SK-N-SH (cell line): Measurements from ENCODE around the gene GRM1. TPM values are rescaled to one million over a fixed set of nuclear protein-coding genes. Genes with fewer than 3 reads are reported as not detected.

Experiments used
- CTCF ChIA-PET: fragments of 300-600, 350-600 bp; formaldehyde crosslinking; extraction: SDS; loops from one replicate; lab custom pipeline; 2021; lab: Yijun Ruan, JAX
- POLR2A ChIA-PET: fragments of 350-600 bp; sonication (Branson Sonifier 250); formaldehyde crosslinking; extraction: SDS; loops from one replicate; lab custom pipeline; 2020; ENCODE audit warnings: antibody characterized with exemption, inconsistent platforms; lab: Yijun Ruan, JAX
- DNase-seq: peaks from one replicate; pipeline ENCODE4 v3.0.0; 2012
- H2AFZ ChIP-seq: fragments of 200-600 bp; sonication (generic); 2 replicates; pipeline ENCODE4 v1.8.1; 2016; ENCODE audit warnings: antibody characterized with exemption, mild to moderate bottlenecking, low read depth
- H3F3A ChIP-seq: fragments of 200-600 bp; sonication (generic); replicated peaks from 2 replicates; pipeline ENCODE3; 2016; ENCODE audit warnings: antibody characterized with exemption, mild to moderate bottlenecking; ENCODE audit not compliant: insufficient read depth
- H3K27ac ChIP-seq, 2 experiments: fragments of 200-500 bp in 1 of 2; fragments of 200-600 bp in 1 of 2; sonication (Bioruptor generic) in 1 of 2; sonication (generic), shearing (Covaris generic) in 1 of 2; 2 replicates each; pipeline versions ENCODE4 v1.5.1 to v1.6.1; 2014 to 2016; ENCODE audit warnings: low read depth in 2 of 2, inconsistent platforms in 1 of 2, low read length in 1 of 2, mild to moderate bottlenecking in 1 of 2, mixed read lengths in 1 of 2
- H3K27me3 ChIP-seq: fragments of 200-600 bp; sonication (generic), shearing (Covaris generic); 2 replicates; pipeline ENCODE4 v1.6.1; 2016; ENCODE audit warnings: mixed run types; ENCODE audit not compliant: insufficient read depth
- H3K36me3 ChIP-seq, 2 experiments: fragments of 200-500 bp in 1 of 2; fragments of 200-600 bp in 1 of 2; sonication (Bioruptor generic) in 1 of 2; sonication (generic) in 1 of 2; replicated peaks in 1 of 2; 2 replicates each; pipeline versions ENCODE3 to v1.5.1; 2014 to 2016; ENCODE audit warnings: low read length in 1 of 2, mild to moderate bottlenecking in 1 of 2; ENCODE audit not compliant: insufficient read depth in 2 of 2, control insufficient read depth in 1 of 2
- H3K4me1 ChIP-seq, 2 experiments: fragments of 200-500 bp in 1 of 2; fragments of 200-600 bp in 1 of 2; sonication (Bioruptor generic) in 1 of 2; sonication (generic), shearing (Covaris generic) in 1 of 2; 2 replicates each; pipeline versions ENCODE4 v1.5.1 to v1.6.1; 2014 to 2016; ENCODE audit warnings: low read depth in 1 of 2, low read length in 1 of 2, mixed run types in 1 of 2; ENCODE audit not compliant: insufficient read depth in 2 of 2, control insufficient read depth in 1 of 2
- H3K4me2 ChIP-seq: fragments of 200-600 bp; sonication (generic), shearing (Covaris generic); 2 replicates; pipeline ENCODE4 v1.6.1; 2017; ENCODE audit warnings: mixed run types
- H3K4me3 ChIP-seq, 2 experiments: fragments of 200-500 bp in 1 of 2; fragments of 200-600 bp in 1 of 2; sonication (Bioruptor generic) in 1 of 2; sonication (generic), shearing (Covaris generic) in 1 of 2; 2 replicates each; pipeline versions ENCODE4 v1.5.1 to v1.8.1; 2014 to 2016; ENCODE audit warnings: low read depth in 2 of 2, inconsistent platforms in 1 of 2, low read length in 1 of 2, mild to moderate bottlenecking in 1 of 2, mixed read lengths in 1 of 2, moderate library complexity in 1 of 2
- H3K79me2 ChIP-seq: fragments of 200-600 bp; sonication (generic); 2 replicates; pipeline ENCODE4 v1.8.1; 2017; ENCODE audit warnings: mild to moderate bottlenecking; ENCODE audit not compliant: insufficient read depth
- H3K9ac ChIP-seq: fragments of 200-600 bp; sonication (generic); 2 replicates; pipeline ENCODE4 v1.6.1; 2017; ENCODE audit warnings: mixed run types
- H3K9me2 ChIP-seq: fragments of 200-600 bp; sonication (generic); 2 replicates; pipeline ENCODE4 v1.6.1; 2017; ENCODE audit warnings: mixed run types
- H3K9me3 ChIP-seq: fragments of 200-600 bp; sonication (generic); 2 replicates; pipeline ENCODE4 v1.6.1; 2017; ENCODE audit warnings: mixed run types, mild to moderate bottlenecking, moderate library complexity
- H4K20me1 ChIP-seq: fragments of 200-600 bp; sonication (generic); 2 replicates; pipeline ENCODE4 v1.6.1; 2017; ENCODE audit warnings: mild to moderate bottlenecking, mixed run types; ENCODE audit not compliant: insufficient read depth
- CHD2 ChIP-seq: fragments of 150-350 bp; IDR thresholded peaks from 2 replicates; pipeline ENCODE4 v1.6.1; 2018; ENCODE audit warnings: low read length; ENCODE audit not compliant: partially characterized antibody
- CTCF ChIP-seq: fragments of 200-600 bp; sonication (generic); IDR thresholded peaks from 2 replicates; pipeline ENCODE4 v1.6.1; 2017; ENCODE audit warnings: antibody characterized with exemption, mild to moderate bottlenecking, moderate library complexity
- EP300 ChIP-seq, 2 experiments: IDR thresholded peaks; 2 replicates each; pipeline versions ENCODE4 v1.4.0 to v1.6.1; 2012; ENCODE audit warnings: borderline replicate concordance in 1 of 2, low read depth in 1 of 2, low read length in 1 of 2
- FOSL2 ChIP-seq: IDR thresholded peaks from 2 replicates; pipeline ENCODE4 v1.4.0; 2012; ENCODE audit warnings: low read depth, mild to moderate bottlenecking, moderate library complexity, borderline replicate concordance
- NRF1 ChIP-seq: IDR thresholded peaks from 2 replicates; pipeline ENCODE4 v1.6.1; 2012; ENCODE audit warnings: low read depth, mild to moderate bottlenecking, low read length
- PBX3 ChIP-seq: IDR thresholded peaks from 2 replicates; pipeline ENCODE4; 2012
- POLR2AphosphoS5 ChIP-seq: IDR thresholded peaks from 2 replicates; pipeline ENCODE4 v1.6.1; 2012; ENCODE audit warnings: low read depth, low read length
- RAD21 ChIP-seq: IDR thresholded peaks from 2 replicates; pipeline ENCODE4 v1.6.1; 2012; ENCODE audit warnings: mild to moderate bottlenecking, low read length
- RCOR1 ChIP-seq: fragments of 150-350 bp; IDR thresholded peaks from 2 replicates; pipeline ENCODE4 v1.6.1; 2017; ENCODE audit warnings: antibody characterized with exemption, low read length
- RXRA ChIP-seq: IDR thresholded peaks from 2 replicates; pipeline ENCODE4 v1.4.0; 2012; ENCODE audit warnings: low read depth, mild to moderate bottlenecking, borderline replicate concordance
- SMC3 ChIP-seq: IDR thresholded peaks from 2 replicates; pipeline ENCODE4 v1.6.1; 2012; ENCODE audit warnings: low read depth, low read length, improper control_type of control experiment
- TEAD4 ChIP-seq: IDR thresholded peaks from 2 replicates; pipeline ENCODE4 v1.4.0; 2012; ENCODE audit warnings: mild to moderate bottlenecking, borderline replicate concordance; ENCODE audit not compliant: insufficient read depth
- USF1 ChIP-seq: IDR thresholded peaks from 2 replicates; pipeline ENCODE4 v1.4.0; 2012; ENCODE audit warnings: low read depth, borderline replicate concordance
- USF2 ChIP-seq: fragments of 150-350 bp; IDR thresholded peaks from 2 replicates; pipeline ENCODE4 v1.6.1; 2017; ENCODE audit warnings: antibody characterized with exemption, low read length, low read depth, borderline replicate concordance
- ZBTB33 ChIP-seq: IDR thresholded peaks from 2 replicates; pipeline ENCODE4 v1.4.0; 2012; ENCODE audit warnings: low read depth, borderline replicate concordance
- WGBS: methylation state at CpG from one replicate; pipeline ENCODE4 v1.1.6; 2017; ENCODE audit warnings: low lambda C conversion rate; 5-methylcytosine and 5-hydroxymethylcytosine counted together
- polyA plus RNA-seq, 3 experiments: library from polyadenylated mRNA; depleted of rRNA; stranded (reverse); fragments of >200 nt; gene quantifications; 2 replicates each; pipeline ENCODE4 v1.2.3, GENCODE V29; 2012

Gene GRM1
- polyA plus RNA-seq, 1 of the 3 experiments (the other 2 are of a cell fraction), result 0.05 TPM

GRCh38 chr6:146087386-146087785 lies 58.5 kb downstream of the GRM1 start (continued):
- no peak for TF ChIP-seq ZBTB33
- no peak for TF ChIP-seq PBX3

GRCh38 chr6:146090474-146090873 lies 61.6 kb downstream of the GRM1 start:
- no peaks in the 10 kb centered on the region for H3K4me1 ChIP-seq
- H3K4me3 ChIP-seq, result no peak overlapping the region
- no peak for DNase-seq
- no peaks in the 10 kb centered on the region for H3K9me2 ChIP-seq
- CTCF ChIA-PET, result interaction anchor here (0.6 kb wide), 1 partner anchor 24 kb away, joined by 3 read pairs; no protein-coding TSS in a partner anchor
- TF ChIP-seq TEAD4 (no peak), USF1 (no peak), SMC3 (no peak), FOSL2 (no peak), NRF1 (no peak)
- no peak overlapping the region for H3K9ac ChIP-seq
- POLR2A ChIA-PET, result no interaction called here
- no peaks in the 10 kb centered on the region for H4K20me1 ChIP-seq
- H3K79me2 ChIP-seq, result no peaks in the 10 kb centered on the region
- no peak overlapping the region for H2AFZ ChIP-seq
- no peak overlapping the region for H3K27ac ChIP-seq
- no peaks in the 10 kb centered on the region for H3K9me3 ChIP-seq
- H3F3A ChIP-seq, result no peaks in the 10 kb centered on the region
- no peak overlapping the region for H3K4me2 ChIP-seq
- no peaks in the 10 kb centered on the region for H3K27me3 ChIP-seq
- H3K36me3 ChIP-seq, result no peaks in the 10 kb centered on the region
- 25% methylated on average over 3 of the region's 3 CpGs for WGBS

GRCh38 chr6:146092961-146093686 lies 64.3 kb downstream of the GRM1 start:
- H3K9me2 ChIP-seq, result no peaks in the 10 kb centered on the region
- no peak overlapping the region for H3K4me3 ChIP-seq
- H3K9ac ChIP-seq, result no peak overlapping the region
- H3K9me3 ChIP-seq, result no peaks in the 10 kb centered on the region
- 7% methylated on average over 3 of the region's 3 CpGs for WGBS
- H3K4me1 ChIP-seq, result no peaks in the 10 kb centered on the region
- POLR2A ChIA-PET, result no interaction called here
- CTCF ChIA-PET, result no interaction called here
- H3K79me2 ChIP-seq, result no peaks in the 10 kb centered on the region
- H4K20me1 ChIP-seq, result no peaks in the 10 kb centered on the region
- H3F3A ChIP-seq, result no peaks in the 10 kb centered on the region
- H3K4me2 ChIP-seq, result no peak overlapping the region
- no peak for DNase-seq
- H3K27ac ChIP-seq, result no peak overlapping the region
- H2AFZ ChIP-seq, result no peak overlapping the region
- no peaks in the 10 kb centered on the region for H3K27me3 ChIP-seq
- no peaks in the 10 kb centered on the region for H3K36me3 ChIP-seq
- no peak for TF ChIP-seq CHD2
- no peak for TF ChIP-seq CTCF
- no peak for TF ChIP-seq USF2
- no peak for TF ChIP-seq ZBTB33
- TF ChIP-seq RCOR1, result no peak
- TF ChIP-seq POLR2AphosphoS5, result no peak
- no peak for TF ChIP-seq EP300 (IDR thresholded peaks at IDR 0.05; ENCODE audit: borderline replicate concordance in 1 of 2, low read depth in 1 of 2, low read length in 1 of 2)
- TF ChIP-seq RAD21, result no peak
- TF ChIP-seq RXRA, result no peak
